ENCODE results near the gene CABCOCO1.
A peak's percentile ranks its signal among the peaks of the same experiment; 100 is the strongest.

Gene CABCOCO1

DNA sequence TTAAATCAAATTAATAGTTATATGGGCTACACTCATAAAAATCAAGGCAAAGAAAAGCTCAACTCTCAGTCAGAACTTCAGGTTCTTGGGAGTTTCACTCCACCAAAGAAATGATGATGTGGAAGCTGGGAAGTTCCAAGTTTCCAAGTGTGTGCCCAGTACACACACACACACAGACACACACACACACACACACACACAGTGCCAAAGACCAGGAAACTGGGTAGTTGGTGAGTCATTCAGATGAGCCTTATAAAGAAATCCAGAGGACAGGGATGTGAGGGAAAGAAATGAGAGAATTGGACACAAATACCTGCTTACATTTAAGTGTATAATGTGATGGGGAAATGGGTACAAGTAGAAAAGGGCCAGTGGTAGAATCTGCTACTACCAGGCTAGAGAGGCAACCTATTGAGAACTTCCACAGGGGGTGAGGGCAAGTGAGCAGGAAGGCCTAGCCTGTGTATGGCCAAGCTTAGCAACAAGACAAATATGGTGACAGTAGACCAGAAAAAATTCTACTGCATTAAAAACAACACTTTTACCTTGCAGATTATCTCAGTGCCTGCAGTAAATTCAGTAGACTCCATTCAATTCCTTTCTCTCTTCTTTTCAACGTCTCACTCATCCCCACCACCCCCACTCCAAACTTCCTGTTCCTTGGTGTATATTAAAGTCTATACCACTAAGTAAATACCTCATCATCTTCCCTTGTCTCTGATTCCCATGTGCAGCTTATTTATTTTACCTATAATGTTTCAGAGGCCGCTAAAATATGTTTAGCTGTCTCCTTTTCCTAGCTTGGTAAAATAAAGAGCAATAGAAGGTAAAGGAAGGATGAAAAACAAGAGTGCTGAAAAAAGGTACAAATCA, 95.0 kb downstream of the CABCOCO1 start:
- peak; percentile 20 to 28 for DNase-seq

DNA sequence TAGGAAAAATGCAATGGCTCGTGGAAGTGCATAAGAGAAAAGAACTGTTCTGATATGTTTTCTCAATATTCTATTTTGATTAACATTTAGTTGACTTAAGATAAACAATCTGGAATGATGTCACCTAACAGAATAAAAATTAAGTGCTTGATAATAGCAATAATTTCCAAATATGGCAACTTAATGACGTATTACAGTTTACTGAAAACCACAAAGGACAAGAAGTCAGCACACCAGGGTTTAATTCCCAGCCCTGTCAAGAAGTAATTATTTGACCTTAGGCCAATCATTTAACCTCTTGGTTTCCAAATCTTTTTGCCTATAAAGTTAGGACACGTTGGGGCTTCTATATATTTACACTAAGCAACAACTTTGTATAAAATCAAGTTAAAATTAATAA, 95.7 kb downstream of the CABCOCO1 start:
- no peak for DNase-seq

DNA sequence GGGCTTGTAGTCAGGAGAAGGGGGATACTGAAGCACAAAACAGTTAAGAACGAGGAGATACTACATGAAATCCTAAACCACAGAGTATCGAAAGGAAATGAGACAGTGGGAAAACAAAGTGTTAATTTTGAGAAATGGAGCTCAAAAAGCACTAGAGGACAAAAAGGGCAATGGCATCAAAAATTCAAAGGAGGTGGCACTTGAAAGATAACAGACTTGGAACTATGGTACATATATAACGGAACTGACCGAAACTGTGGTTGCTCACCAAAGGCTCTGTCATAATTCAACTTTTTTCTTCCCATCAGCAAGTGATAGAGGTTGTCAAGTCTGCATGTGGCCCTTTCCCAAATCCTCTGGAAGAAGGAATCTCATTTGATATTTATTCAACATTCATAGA, 97.0 kb downstream of the CABCOCO1 start:
- DNase-seq, result no peak

DNA sequence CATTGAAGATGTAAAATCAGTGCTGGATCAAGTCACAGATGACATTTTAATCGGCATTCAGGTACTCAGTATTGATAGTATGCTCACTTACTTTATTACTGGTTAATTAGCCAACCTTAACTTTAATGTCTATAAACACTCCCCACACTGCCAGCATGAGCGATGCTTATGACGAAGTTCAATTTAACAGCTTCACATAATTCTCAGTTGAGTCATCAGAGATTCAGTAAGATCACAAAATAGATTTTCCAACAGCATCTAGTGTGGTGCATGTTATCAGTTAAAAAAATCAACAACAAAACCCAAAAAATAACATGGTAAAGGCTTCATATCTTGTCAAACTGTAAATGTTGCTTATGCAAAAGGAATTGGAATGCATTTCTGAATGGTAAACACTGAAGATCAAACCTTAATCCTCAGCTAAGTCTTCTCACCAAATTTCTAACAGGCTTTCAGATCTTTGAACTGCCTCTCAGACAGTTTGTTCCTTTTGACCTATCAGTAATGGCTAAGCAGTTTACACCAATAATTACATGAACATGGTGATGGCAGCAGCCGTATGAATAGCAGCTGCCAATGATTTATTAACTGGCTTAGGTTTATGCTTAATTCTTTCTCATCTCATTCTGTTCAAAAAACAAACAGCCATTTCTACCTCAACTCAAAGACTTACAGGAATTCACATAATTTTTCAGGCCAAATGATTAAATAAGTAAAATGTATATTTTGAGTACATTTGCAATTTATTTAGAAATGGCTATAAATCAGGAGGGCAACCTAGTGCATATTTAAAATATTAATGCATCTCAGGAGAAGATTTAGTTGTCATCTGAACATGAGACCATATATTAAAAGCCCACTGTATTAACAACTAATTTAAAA, 98.5 kb downstream of the CABCOCO1 start:
- no peak for DNase-seq

DNA sequence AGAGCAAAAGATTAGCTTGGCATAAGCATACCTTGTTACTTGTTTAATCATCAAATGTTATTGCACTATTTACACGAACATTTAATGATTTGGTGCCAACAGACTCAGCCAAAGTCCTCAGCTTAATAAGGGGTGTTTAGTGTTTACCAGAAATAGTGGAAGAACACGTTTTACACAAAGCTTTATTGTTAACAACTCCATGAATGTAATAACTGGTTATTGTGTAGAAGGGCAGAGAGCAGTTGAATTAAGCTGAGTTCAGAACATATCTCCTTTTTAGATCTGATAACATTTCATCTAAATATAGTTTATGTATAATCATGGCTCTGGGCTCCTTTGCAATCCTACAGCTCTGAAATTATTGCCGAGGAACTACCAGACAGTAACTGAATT, 99.1 kb downstream of the CABCOCO1 start:
- no peak for DNase-seq

DNA sequence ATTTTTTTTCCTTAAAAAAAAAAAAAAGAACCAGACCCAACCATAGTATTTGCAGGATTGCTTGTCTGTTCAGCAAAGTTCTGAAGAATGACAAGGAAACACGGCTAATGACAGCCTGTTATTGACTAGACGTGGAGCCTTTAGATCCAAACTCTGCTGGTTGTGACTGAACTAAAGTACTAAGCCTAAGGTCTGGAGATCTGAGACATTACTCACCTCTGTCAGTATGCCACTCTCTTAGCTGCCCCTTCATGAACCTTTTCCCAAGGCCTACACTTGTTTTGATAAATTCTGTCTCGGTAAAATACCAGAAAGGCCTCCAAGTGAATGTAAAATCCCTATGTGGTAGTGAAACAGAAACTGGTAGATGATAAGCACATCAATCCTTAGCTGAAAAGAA, 101.0 kb downstream of the CABCOCO1 start:
- no peak for DNase-seq

DNA sequence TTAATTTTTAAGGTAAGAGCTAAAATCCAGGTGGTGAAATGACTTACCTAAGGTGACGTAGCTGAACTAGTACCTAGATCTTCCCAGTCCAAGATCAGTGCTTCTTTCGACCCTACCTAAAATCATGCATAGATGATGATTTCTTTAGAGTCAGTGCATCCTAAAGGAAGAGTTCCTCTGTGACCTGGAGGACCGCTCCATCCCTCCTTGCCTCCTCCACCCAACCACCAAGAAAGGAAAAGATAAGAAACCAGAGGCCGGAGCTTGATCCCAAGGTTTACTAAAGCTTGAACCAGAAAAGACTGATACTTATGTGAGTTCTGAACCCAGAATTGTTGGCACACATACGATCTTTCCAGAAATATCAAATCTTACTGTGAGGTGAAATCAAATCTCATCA, 101.8 kb downstream of the CABCOCO1 start:
- no peak for DNase-seq

DNA sequence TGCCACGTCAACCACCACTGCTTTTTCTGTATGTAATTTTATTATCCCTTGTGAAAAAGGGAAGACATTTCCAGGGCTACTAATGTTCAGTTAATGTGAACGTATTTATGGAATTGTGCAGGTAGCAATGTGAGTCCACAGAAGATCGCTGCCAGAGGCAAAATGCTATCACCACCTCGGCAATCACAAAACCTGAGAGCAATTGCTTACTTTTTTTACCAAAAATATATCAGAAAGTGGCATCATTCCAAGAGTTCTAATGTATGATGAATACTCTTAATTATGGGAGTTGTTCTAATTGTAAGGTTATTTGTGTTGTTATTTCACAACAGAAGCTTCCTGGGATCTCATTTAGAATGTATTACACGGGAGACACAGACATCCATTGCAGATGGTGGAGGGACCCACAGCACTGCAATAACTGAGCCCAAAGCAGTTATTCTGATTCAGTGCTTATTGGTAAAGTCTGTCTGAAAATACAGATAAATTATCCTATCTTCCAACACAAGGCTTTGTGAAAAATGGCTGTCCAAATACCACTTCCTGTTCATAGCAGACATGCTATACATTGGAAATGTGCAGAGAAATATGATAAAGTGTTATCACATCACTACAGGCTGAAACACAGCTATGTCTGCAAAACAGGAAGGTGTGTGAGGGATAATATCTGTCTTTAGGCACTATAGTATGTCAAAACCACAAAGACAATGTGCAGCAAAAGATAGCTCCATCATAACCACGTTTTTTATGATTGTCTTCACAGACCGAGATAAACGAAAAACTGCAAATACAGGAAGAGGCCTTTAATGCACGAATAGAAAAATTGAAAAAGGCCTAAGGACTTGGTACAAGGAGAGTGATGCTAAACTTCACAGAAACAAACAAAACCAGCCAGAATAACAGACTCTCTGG, 102.7 kb downstream of the CABCOCO1 start:
- DNase-seq, result no peak

DNA sequence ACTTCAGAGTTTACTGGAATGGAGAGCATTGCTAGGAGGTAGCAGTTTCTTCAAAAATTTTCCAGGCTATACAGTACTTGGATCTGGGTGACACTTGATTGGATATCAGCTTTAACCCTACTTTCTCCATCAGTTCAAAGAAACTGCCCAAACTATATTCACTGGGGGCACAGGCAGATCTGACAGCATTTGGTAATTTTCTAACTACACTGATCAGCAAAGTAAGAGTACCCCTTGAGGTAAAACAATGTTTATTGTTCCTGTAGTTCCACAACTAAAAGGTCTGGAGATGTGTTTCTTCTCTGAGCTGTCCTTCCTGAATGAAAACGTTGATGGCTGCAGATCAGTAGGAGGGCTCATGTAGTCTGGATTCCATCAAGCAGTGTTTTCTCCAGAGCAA, 104.2 kb downstream of the CABCOCO1 start:
- no peak for DNase-seq

DNA sequence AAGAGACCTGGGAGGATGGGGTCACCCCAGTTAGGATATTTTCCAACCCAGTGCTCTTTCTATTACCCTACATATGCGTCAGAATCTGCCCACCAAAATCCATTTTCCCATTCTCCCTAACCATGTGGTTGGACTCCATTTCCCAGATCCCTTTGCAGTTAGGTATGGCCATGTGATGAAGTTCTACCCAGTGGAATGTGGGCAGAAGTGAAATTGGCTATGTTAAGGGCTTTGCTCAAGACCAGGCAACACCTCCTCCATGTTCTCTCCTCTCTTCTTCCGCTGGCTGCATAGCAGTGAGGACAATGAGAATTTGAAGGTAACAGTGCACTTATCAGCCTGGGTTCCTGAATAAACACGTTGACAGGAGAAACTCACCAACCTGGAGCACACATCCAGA, 111.3 kb downstream of the CABCOCO1 start:
- no peak for DNase-seq

DNA sequence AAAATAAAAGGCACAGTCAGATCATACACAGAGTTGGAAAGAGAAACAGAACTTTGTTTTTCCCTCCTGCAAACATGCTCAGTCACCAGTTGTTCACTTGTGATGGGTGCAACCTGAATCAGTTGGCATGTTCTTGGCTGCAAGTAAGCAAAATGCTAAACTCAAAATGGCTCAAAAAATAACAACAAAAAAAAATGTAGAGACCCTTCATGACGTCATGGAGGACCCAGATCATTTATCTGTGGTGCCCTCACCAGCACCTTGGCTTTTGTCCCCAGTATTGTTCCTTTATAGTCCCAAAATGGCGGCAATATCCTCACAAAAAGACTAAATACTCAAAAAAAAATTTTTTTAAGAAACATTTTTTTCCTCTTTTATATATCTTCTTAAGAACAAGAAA, 112.4 kb downstream of the CABCOCO1 start:
- DNase-seq, result no peak

DNA sequence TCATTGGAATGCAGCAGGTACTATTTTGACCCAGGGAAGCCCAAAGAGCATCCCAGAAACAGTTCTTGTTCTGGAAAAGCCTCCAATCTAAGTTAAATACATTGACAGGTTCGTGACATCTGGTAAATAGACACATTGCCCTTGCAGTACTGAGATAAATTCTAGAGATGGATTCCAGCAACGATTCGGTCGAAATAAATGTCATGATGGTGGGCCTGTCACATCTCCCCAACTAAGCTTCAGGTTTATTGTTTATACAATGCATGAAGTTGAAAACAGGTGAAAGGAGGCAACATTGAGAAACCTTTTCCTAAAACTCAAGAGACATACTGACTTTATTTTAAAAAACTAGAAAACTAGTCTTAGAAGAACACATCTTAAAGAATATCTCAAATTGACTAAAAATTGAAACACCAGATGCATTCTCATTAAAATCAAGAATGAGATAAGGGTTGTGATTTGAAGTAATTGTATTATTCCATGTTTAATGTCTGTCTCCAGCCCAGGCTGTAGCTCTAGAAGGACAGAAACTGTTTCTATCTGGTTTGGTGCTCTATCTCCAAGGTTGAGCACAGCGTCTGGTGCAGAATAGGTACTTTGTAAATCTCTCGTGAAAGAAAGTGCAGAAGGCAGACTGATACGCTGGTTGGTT, 114.0 kb downstream of the CABCOCO1 start:
- DNase-seq, result no peak

DNA sequence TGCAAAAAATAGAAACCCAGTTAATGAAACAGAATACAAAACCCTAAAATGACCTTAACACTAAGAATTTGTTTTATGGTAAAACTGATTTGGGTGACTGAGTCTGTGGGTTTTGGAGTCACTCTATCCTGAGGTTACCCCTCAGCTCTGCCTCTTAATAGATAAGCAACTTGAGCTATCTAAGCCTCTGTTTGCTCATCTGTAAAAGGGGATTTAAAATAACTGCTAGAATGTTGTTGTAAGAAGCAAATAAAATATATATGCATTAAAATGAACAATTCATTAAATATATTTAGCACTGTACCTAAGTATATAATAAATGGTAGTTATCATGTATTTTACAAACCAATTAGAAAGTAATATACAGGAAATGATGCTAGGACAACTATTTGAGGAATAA, 115.4 kb downstream of the CABCOCO1 start:
- DNase-seq, result no peak

DNA sequence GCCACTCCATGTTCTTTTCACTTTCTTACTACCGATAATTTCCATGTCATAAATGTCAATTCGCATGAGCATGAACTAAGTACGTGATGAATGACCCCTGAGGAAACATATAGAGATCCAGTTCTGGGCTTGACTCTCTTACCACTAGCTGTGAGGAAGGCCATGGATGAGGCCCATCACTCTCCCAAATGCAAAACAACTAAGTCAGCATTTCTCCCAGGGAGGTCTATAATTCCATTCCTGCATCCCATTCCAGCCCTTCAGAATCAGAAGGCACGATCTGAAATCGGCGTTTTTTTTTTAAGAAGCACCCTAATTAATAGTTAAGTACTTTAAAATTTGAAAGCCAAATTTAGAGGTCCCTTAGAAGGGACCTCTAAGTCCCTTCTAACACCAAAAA, 116.5 kb downstream of the CABCOCO1 start:
- no peak for DNase-seq

DNA sequence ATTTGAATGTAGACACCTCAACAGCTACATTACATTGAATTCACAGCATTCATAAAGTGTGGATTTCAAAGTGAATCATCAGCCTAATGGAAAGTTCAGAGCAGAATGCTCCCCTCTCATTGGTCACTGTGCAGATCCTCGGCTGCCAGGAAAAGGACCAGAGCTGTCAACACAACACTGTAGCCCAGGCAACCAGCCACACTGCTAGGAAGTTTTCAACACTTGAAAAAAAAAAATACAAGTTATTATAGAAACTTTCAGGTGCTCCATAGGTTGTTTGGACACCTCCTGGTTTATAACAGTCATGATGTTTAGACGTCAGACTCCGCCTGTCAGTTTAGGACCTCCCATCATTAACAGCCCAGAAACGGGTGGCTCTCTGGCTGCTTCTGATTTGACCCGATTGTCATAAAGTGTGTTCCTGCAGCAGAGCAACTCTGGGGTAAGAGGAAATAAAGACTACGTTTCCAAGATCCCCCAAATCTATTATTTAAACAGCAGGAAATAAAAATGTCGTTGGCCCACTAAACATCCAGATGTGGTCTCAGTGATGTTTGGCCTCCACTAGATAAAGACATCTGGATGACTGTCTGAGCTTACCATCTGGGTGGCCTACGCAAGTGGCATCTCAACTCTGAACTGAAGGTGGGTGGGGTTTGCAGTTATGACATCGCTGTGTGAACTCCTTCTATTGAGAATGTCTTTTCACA, 117.4 kb downstream of the CABCOCO1 start:
- DNase-seq, result no peak

DNA sequence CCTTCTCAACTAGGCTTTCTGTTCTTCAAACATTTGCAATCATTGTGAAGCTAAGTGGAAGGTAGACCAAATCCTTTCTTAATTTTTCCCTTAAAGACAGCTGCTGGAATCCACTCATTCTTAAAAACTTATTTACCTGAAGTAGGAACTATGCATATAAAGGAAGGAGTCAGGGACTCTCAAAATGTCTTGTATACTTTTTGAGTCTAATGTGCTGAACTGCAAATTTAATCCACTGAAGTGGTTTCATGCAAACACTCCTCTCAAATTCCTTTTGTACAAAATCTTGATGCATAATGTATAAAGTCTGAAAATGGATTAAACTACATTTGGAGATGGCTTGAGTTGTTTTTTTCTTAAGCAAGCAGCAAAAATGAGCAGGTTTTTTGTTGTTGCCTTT, 118.0 kb downstream of the CABCOCO1 start:
- DNase-seq, result no peak

DNA sequence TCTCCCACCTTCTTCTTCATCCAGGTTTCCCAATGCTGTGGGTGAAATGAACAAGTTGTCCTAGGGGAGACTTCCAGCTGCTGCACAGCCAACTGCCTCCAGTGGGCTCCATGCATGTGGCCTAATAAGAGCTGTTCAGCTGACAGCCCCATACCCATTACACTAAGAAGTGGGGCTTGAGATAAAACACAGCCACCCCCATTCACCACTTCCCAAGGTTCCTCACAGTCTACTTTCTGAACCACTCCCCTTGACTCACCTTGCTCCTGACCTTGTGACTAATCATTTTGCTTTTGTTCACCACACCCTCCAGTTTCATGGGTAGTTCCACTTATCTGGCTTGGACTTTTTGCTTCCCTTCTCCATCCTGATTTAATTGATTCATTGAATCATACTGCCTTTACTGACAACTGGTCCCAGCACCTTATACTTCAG, 119.3 kb downstream of the CABCOCO1 start:
- DNase-seq, result no peak

DNA sequence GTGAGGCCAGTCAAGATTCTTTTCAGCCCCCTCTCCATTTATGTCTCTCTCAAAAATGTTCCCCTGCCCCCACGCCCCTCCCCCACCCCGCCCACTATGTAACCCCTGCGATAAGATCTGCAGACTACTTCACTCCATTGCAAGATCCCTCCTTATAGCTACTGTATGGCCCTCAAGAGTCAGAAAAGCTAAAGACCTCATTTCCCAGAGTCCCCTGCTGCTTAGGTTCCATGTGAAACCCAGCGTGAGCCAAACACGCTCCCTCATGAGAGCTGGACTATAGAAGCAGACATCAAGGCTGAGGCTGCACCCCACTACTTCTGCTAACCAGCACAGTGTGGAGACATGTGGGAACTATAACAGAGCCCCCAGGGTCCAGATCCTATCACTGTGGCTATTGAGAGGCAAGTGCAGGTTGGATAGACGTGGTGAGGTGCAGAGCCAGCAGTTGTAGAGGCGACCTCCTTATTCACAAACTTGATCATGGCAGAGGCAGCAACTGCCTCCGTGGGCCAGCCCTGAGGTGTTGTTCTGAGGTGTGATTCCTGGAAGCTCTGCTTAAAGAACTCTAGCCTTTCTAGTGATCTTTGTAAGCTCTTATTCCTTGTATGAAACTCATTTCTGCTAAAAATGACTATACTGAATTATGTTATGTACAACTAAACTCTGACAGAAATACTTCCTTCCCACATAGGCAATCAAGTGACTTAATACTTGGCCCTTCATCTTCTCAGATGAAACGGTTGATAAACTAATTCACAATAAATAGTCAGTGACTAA, 121.8 kb downstream of the CABCOCO1 start:
- DNase-seq, result no peak

DNA sequence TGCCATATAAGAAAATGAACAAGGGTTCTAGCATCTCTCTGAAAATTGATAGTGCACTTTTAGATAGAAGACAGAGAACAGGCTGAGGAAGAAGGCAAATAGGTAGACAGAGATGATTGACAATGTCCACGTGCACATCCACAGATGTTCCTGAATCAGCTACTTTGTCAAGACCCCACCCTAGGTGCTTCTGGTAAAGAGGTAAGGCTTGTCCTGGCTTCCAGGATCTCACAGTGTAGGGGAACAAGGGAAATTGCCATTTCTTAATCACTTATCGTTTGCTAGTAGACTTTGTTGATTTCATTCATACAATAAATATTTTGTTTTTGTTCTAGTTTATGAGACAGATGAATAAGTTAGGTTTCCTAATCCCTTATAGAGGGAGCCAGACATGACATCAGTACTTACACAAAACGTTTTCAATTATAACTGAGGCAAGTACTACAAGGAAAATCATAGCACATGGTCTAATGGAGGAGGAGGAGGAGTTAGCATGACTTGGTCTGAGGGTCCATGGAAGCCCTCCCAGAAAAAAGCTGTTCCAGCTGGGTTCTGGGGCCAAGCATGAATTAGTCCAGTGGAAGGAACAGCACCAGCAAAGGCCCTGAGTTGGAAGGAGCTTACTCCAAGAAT, 122.9 kb downstream of the CABCOCO1 start:
- DNase-seq, result no peak

DNA sequence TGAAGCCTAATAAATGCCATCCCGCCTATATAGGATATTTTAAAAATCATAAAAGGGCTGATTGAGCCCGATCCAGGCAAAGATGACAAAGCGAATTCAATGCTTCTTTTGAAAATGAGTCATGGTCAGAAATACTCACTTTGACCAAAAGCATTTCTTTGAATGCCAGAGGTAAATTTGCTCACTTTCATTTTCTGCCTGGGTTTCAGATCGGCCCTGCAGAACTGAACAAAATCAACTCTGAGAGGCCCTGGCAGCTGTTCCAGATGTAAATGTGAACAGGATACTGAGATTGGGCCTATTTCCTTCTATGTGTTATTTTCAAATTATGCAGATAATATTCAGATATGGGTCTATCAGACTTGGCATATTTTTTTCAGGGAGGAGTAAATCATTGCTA, 124.0 kb downstream of the CABCOCO1 start:
- DNase-seq, result no peak

Data from inflammatory macrophage treated with lipopolysaccharide for 1 hour (primary cell).